T-cell (primary cell): ENCODE data around the gene PLXNA3. TPM values are rescaled to one million over a fixed set of nuclear protein-coding genes. Genes with fewer than 3 reads are reported as not detected.
A peak's percentile ranks its signal among the peaks of the same experiment; 100 is the strongest.

Experiments
- ATAC-seq, 4 experiments: fragments of 200-7000 bp in 3 of 4; fragments of 150-1000 bp in 1 of 4; cut with Tn5 transposase; replicated peaks in 1 of 4; 1 replicate in 3 of 4; 2 replicates in 1 of 4; pipeline ENCODE4 v1.10.0; 2021; ENCODE audit warnings: moderate library complexity in 3 of 4, mild to moderate bottlenecking in 2 of 4, moderate number of reproducible peaks in 1 of 4
- CTCF ChIA-PET, 2 donors: fragments of 300-600 bp; sonication (Branson Sonifier 250); formaldehyde crosslinking; loops; one replicate each; lab custom pipeline; 2022; ENCODE audit warnings: antibody characterized with exemption in 2 of 2; lab: Charles Lee
- POLR2A ChIA-PET, 2 donors: fragments of 300-600 bp; sonication (Branson Sonifier 250); formaldehyde crosslinking; loops; one replicate each; lab custom pipeline; 2022; ENCODE audit warnings: antibody characterized with exemption in 2 of 2; lab: Charles Lee
- DNase-seq, 35 experiments: peaks; one replicate each; pipeline versions ENCODE4 v3.0.0 to v3.0.0-alpha.2; 2013 to 2023
- H3K27ac ChIP-seq: one replicate; pipeline ENCODE4 v1.5.1; 2013; ENCODE audit warnings: low read length
- H3K27me3 ChIP-seq, 2 experiments: replicated peaks in 1 of 2; 1 replicate in 1 of 2; 2 replicates in 1 of 2; pipeline versions ENCODE4 v1.6.1 to v1.7.0; 2013; ENCODE audit warnings: low read length in 1 of 2, mixed read lengths in 1 of 2; ENCODE audit not compliant: control insufficient read depth in 2 of 2, insufficient read depth in 2 of 2; ENCODE audit errors: extremely low read depth in 1 of 2
- H3K36me3 ChIP-seq, 2 donors: 1 replicate in 1 of 2; 2 replicates in 1 of 2; pipeline versions ENCODE4 v1.6.1 to v1.7.0; 2013; ENCODE audit warnings: low read length in 1 of 2; ENCODE audit not compliant: control insufficient read depth in 2 of 2, insufficient read depth in 1 of 2; ENCODE audit errors: extremely low read depth in 1 of 2
- H3K4me1 ChIP-seq, 2 experiments: 1 replicate in 1 of 2; 2 replicates in 1 of 2; pipeline versions ENCODE4 v1.6.1 to v1.7.0; 2013; ENCODE audit warnings: low read length in 2 of 2, mixed read lengths in 1 of 2; ENCODE audit not compliant: insufficient read depth in 2 of 2, control insufficient read depth in 1 of 2; ENCODE audit errors: extremely low read depth in 1 of 2
- H3K4me3 ChIP-seq, 2 donors: 1 replicate in 1 of 2; 2 replicates in 1 of 2; pipeline versions ENCODE4 v1.5.1 to v1.7.0; 2013; ENCODE audit warnings: mild to moderate bottlenecking in 2 of 2, low read length in 1 of 2, moderate library complexity in 1 of 2; ENCODE audit not compliant: control insufficient read depth in 1 of 2; ENCODE audit errors: extremely low read depth in 1 of 2
- H3K9me3 ChIP-seq: 2 replicates; pipeline ENCODE4 v1.7.0; 2013
- H3K27ac Mint-ChIP-seq, 2 donors: one replicate each; pipeline ENCODE4 v1.8.0; 2020 to 2021; ENCODE audit warnings: mild to moderate bottlenecking in 2 of 2, mixed read lengths in 2 of 2
- H3K27me3 Mint-ChIP-seq, 2 donors: one replicate each; pipeline ENCODE4 v1.8.0; 2021 to 2022; ENCODE audit warnings: mixed read lengths in 2 of 2
- H3K36me3 Mint-ChIP-seq: one replicate; pipeline ENCODE4 v1.8.0; 2021; ENCODE audit warnings: mixed read lengths
- H3K4me1 Mint-ChIP-seq, 3 donors: one replicate each; pipeline ENCODE4 v1.8.0; 2020 to 2022; ENCODE audit warnings: mixed read lengths in 3 of 3, mild to moderate bottlenecking in 1 of 3
- H3K4me3 Mint-ChIP-seq, 3 donors: one replicate each; pipeline ENCODE4 v1.8.0; 2020 to 2022; ENCODE audit warnings: mild to moderate bottlenecking in 3 of 3, mixed read lengths in 3 of 3, moderate library complexity in 3 of 3
- H3K9me3 Mint-ChIP-seq, 3 donors: one replicate each; pipeline ENCODE4 v1.8.0; 2020 to 2022; ENCODE audit warnings: mixed read lengths in 3 of 3
- WGBS: methylation state at CpG from one replicate; pipeline ENCODE4 v1.1.5; 2013; ENCODE audit warnings: missing lambda C conversion rate; ENCODE audit not compliant: insufficient coverage; 5-methylcytosine and 5-hydroxymethylcytosine counted together
- total RNA-seq, 35 experiments: library from RNA in 6 of 35; stranded (reverse) in 6 of 35; fragments of 120-200 nt in 1 of 35; gene quantifications; one replicate each; pipeline versions ENCODE4 v1.2.1 to v1.2.4 and lab custom pipeline; 2013 to 2026

The PLXNA3 gene
- total RNA-seq, 5 donors from 2014 or later (not counting 1 experiment from before 2014, with no cell fraction given): 48.1 to 87.0 (median 72.9) TPM

GRCh38 chrX:154433605-154434004 lies 24.5 kb upstream of the PLXNA3 start:
- Mint-ChIP-seq H3K4me1 (peaks cover 24 to 37% (median 30%) of the 10 kb centered on the region in 3 donors), H3K27ac (no peak overlapping the region), H3K4me3 (no peak overlapping the region), H3K9me3 (no peaks in the 10 kb centered on the region), H3K36me3 (peaks cover 8% of the 10 kb centered on the region), H3K27me3 (peaks cover 0 to 7% of the 10 kb centered on the region in 2 donors)
- no peak overlapping the region for H3K4me3 ChIP-seq
- no peak for DNase-seq
- peaks cover 0 to 33% of the 10 kb centered on the region in 2 experiments for H3K4me1 ChIP-seq
- no peaks in the 10 kb centered on the region for H3K9me3 ChIP-seq
- WGBS: no CpG with 5 or more reads among the region's 7 CpGs
- ChIA-PET POLR2A (no interaction called here), CTCF (no interaction called here)
- ATAC-seq: no peak
- H3K27me3 ChIP-seq: no peaks in the 10 kb centered on the region
- no peak overlapping the region for H3K27ac ChIP-seq
- H3K36me3 ChIP-seq: peaks cover 0 to 20% of the 10 kb centered on the region in 2 donors

- peaks cover 22 to 33% (median 29%) of the 10 kb centered on the region in 3 donors for H3K4me1 Mint-ChIP-seq
- peaks cover 0 to 23% of the 10 kb centered on the region in 2 donors for H3K36me3 ChIP-seq
- H3K4me1 ChIP-seq: peaks cover 0 to 31% of the 10 kb centered on the region in 2 experiments
- H3K4me3 ChIP-seq: no peak overlapping the region
- H3K27me3 Mint-ChIP-seq: peaks cover 0 to 7% of the 10 kb centered on the region in 2 donors
- DNase-seq (no peak), ATAC-seq (no peak)
- ChIA-PET POLR2A (no interaction called here), CTCF (no interaction called here)
- H3K27ac ChIP-seq: no peak overlapping the region
- WGBS: 100% methylated on average over 2 of the region's 7 CpGs
- H3K9me3 Mint-ChIP-seq: no peaks in the 10 kb centered on the region
- H3K27ac Mint-ChIP-seq: no peak overlapping the region
- no peak overlapping the region for H3K4me3 Mint-ChIP-seq
- H3K36me3 Mint-ChIP-seq: peaks cover 8% of the 10 kb centered on the region
- H3K9me3 ChIP-seq: no peaks in the 10 kb centered on the region
- no peaks in the 10 kb centered on the region for H3K27me3 ChIP-seq
Measured at GRCh38 chrX:154434394-154435168, 23.5 kb upstream of the PLXNA3 start.

DNA sequence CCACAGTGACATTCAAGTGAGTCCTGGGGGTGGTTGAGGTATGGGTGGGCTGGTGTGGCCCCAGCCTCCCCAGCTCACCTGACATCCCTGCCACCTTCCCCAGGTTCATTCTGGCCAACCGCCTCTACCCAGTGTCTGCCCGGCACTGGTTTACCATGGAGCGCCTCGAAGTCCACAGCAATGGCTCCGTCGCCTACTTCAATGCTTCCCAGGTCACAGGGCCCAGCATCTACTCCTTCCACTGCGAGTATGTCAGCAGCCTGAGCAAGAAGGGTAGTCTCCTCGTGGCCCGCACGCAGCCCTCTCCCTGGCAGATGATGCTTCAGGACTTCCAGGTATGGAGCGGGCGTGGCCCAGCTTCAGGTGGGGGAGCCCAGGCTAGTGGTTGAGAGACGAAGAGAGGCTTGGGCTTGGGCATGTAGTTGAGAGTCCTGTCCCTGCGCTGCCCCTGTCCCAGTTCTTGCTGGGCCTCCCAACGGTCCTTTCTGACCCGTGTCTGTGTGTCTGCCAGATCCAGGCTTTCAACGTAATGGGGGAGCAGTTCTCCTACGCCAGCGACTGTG lies 22.8 kb upstream of the PLXNA3 start:
- H3K27ac ChIP-seq: no peak overlapping the region
- peaks cover 8% of the 10 kb centered on the region for H3K36me3 Mint-ChIP-seq
- no peak overlapping the region for H3K27ac Mint-ChIP-seq
- H3K4me1 ChIP-seq: peaks cover 0 to 32% of the 10 kb centered on the region in 2 experiments
- CTCF ChIA-PET: no interaction called here
- H3K27me3 Mint-ChIP-seq: peaks cover 0 to 7% of the 10 kb centered on the region in 2 donors
- no peak overlapping the region for H3K4me3 ChIP-seq
- WGBS: 97% methylated on average over 12 of the region's 19 CpGs
- H3K9me3 ChIP-seq: no peaks in the 10 kb centered on the region
- ATAC-seq: no peak
- POLR2A ChIA-PET: no interaction called here
- peaks cover 20 to 27% (median 27%) of the 10 kb centered on the region in 3 donors for H3K4me1 Mint-ChIP-seq
- no peak for DNase-seq
- no peaks in the 10 kb centered on the region for H3K9me3 Mint-ChIP-seq
- peaks cover 0 to 26% of the 10 kb centered on the region in 2 donors for H3K36me3 ChIP-seq
- no peaks in the 10 kb centered on the region for H3K27me3 ChIP-seq
- H3K4me3 Mint-ChIP-seq: no peak overlapping the region

DNA sequence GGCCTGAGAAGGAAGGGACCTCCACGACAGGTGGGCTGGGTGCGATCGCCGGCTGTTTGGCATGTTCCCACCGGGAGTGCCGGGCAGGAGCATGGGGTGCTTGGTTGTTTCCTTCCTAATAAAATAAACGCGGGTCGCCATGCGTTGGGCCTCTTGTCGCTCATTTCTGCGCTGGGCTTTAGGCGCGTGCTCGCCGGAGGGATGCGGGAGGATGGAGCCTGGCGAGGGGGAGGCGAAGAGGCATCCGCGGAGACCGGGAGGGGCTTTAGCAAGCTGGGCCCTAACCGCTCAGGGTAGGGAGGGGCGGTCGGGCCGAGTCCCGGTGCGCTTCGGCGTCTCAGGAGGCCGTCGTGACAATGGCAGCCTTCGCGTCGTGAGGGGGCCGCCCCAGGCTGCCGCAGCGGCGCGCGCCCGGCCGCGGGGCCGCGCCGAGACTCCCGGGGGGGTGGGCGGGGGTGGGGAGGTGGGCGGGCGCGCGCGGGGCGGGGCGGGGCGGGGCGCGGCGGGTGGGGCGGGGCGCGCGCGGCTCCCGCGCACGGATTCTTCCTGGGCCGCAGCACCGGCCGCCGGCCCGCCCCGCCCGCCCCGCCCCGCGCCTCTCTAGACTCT lies 21.6 kb upstream of the PLXNA3 start:
- Mint-ChIP-seq H3K27me3 (peaks cover 0 to 4% of the 10 kb centered on the region in 2 donors), H3K4me1 (peaks cover 18 to 29% (median 19%) of the 10 kb centered on the region in 3 donors), H3K27ac (peak overlapping the region; percentile 85 to 90), H3K4me3 (peak overlapping the region; percentile 72 to 81 (median 76)), H3K36me3 (peaks cover 8% of the 10 kb centered on the region), H3K9me3 (no peaks in the 10 kb centered on the region)
- ChIA-PET POLR2A (interaction anchor here in 1 of 2 donors (0.6 kb wide), 1 partner anchor 1103 kb away, joined by 3 read pairs; no protein-coding TSS in a partner anchor), CTCF (no interaction called here)
- Histone ChIP-seq H3K27ac (peak overlapping the region; percentile 73), H3K36me3 (peaks cover 0 to 30% of the 10 kb centered on the region in 2 donors), H3K4me3 (peak overlapping the region; percentile 30 to 43), H3K27me3 (no peaks in the 10 kb centered on the region), H3K9me3 (no peaks in the 10 kb centered on the region), H3K4me1 (peaks cover 0 to 37% of the 10 kb centered on the region in 2 experiments)
- DNase-seq: peak in 32 of 35 experiments; percentile 16 to 81 (median 38)
- WGBS: 19% methylated on average over 13 of the region's 78 CpGs
- peak; percentile 68 to 83 (median 72) for ATAC-seq

DNA sequence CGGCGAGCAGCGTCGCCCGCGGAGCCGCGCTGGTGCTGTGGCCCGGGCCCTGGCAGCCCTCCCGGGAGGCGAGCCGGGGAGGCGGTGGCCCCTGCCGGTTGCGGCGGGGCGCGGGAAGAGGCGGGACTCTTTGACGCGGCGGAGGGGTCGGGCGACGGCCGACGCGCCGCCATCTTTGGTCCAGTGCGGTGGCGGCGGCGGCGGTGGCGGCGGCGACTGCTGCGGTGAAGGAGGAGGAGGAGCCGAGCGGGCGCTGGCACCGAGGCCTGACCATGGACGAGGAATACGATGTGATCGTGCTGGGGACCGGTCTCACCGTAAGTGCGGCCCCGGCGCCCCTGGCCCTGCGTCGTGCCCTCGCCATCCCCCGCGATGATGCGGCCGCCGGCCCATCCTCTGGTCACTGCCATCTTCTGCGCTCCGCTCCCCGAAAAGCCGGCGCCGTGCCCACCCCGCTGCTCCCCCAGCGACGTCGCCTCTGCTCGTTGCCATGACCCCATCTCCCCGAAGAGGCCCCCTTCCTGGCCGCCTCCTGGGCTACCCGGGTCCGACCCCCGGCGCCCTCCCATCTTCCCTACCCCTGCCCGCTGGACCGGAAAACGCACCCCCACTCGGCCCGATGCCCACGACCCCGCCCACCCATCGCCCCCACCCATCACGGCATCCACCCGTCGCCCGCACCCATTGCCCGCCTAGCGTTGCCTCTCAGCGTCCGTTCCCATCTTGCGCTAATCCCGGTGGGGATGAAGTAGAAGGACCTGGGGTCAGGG lies 20.9 kb upstream of the PLXNA3 start, which contains the start of gene GDI1:
TSS of gene GDI1 (plus strand) at position 172 of the 770 bp plus-strand sequence. CDS start at position 273, 101 bp downstream.
- ATAC-seq: peak; percentile 60 to 71 (median 66)
- no peaks in the 10 kb centered on the region for H3K27me3 ChIP-seq
- peaks cover 23 to 35% (median 25%) of the 10 kb centered on the region in 3 donors for H3K4me1 Mint-ChIP-seq
- H3K27me3 Mint-ChIP-seq: peaks cover 0 to 4% of the 10 kb centered on the region in 2 donors
- H3K36me3 Mint-ChIP-seq: peaks cover 8% of the 10 kb centered on the region
- peak within 1 kb of the TSS; percentile 50 to 59 for H3K4me3 ChIP-seq
- H3K9me3 Mint-ChIP-seq: no peaks in the 10 kb centered on the region
- ChIA-PET POLR2A (interaction anchor here in 1 of 2 donors (0.6 kb wide), 1 partner anchor 1104 kb away, joined by 3 read pairs; no protein-coding TSS in a partner anchor), CTCF (no interaction called here)
- H3K4me3 Mint-ChIP-seq: peak within 1 kb of the TSS; percentile 81 to 85 (median 81)
- under 1% methylated on average over 30 of the region's 93 CpGs for WGBS
- DNase-seq: peak in 27 of 35 experiments; percentile 20 to 76 (median 37)
- peaks cover 0 to 34% of the 10 kb centered on the region in 2 donors for H3K36me3 ChIP-seq
- H3K27ac Mint-ChIP-seq: peak within 1 kb of the TSS; percentile 87 to 90
- peak within 1 kb of the TSS; percentile 73 for H3K27ac ChIP-seq
- H3K9me3 ChIP-seq: no peaks in the 10 kb centered on the region
- H3K4me1 ChIP-seq: peaks cover 0 to 44% of the 10 kb centered on the region in 2 experiments
